Lung (tissue), 12 donors: ENCODE data around the gene BCL2L14. TPM values are rescaled to one million over a fixed set of nuclear protein-coding genes. Genes with fewer than 3 reads are reported as not detected.

Source experiments
- ATAC-seq: fragments of 200-7000 bp; cut with Tn5 transposase; one replicate; pipeline ENCODE4 v1.9.1; 2020; ENCODE audit warnings: moderate number of reproducible peaks; ENCODE audit not compliant: insufficient read depth, low FRiP score
- DNase-seq, 3 donors: peaks; one replicate each; pipeline ENCODE4 v3.0.0-alpha.2; 2013 to 2017
- H3K27ac ChIP-seq, 2 donors: one replicate each; pipeline ENCODE4 v1.5.1; 2013; ENCODE audit warnings: mild to moderate bottlenecking in 2 of 2, moderate library complexity in 2 of 2, control low read depth in 1 of 2, inconsistent platforms in 1 of 2, low read depth in 1 of 2, low read length in 1 of 2
- H3K27me3 ChIP-seq, 3 donors: one replicate each; pipeline ENCODE4 v1.5.1; 2013; ENCODE audit warnings: low read length in 2 of 3; ENCODE audit not compliant: control insufficient read depth in 3 of 3, insufficient read depth in 3 of 3
- H3K36me3 ChIP-seq, 4 donors: one replicate each; pipeline ENCODE4 v1.5.1; 2013; ENCODE audit warnings: low read length in 4 of 4, mild to moderate bottlenecking in 1 of 4, moderate library complexity in 1 of 4; ENCODE audit not compliant: control insufficient read depth in 4 of 4, insufficient read depth in 4 of 4
- H3K4me1 ChIP-seq, 5 donors: one replicate each; pipeline ENCODE4 v1.5.1; 2013; ENCODE audit warnings: low read length in 5 of 5, mild to moderate bottlenecking in 2 of 5, moderate library complexity in 1 of 5; ENCODE audit not compliant: control insufficient read depth in 5 of 5, insufficient read depth in 5 of 5
- H3K4me3 ChIP-seq: one replicate; pipeline ENCODE4 v1.5.1; 2013; ENCODE audit warnings: mild to moderate bottlenecking, control low read depth, moderate library complexity
- H3K9ac ChIP-seq, 2 donors: one replicate each; pipeline ENCODE4 v1.5.1; 2013; ENCODE audit warnings: low read length in 2 of 2, control low read depth in 1 of 2; ENCODE audit not compliant: insufficient read depth in 1 of 2
- H3K9me3 ChIP-seq, 4 donors: one replicate each; pipeline ENCODE4 v1.5.1; 2013; ENCODE audit warnings: low read length in 3 of 4, mild to moderate bottlenecking in 1 of 4, moderate library complexity in 1 of 4; ENCODE audit not compliant: control insufficient read depth in 4 of 4, insufficient read depth in 3 of 4
- whole genome bisulfite sequencing, 2 donors: extraction: QIAGEN DNeasy Blood & Tissue Kit; methylation state at CpG; one replicate each; pipeline ENCODE4 v1.1.7; 2013; 5-methylcytosine and 5-hydroxymethylcytosine counted together
- polyA plus RNA-seq, 2 donors: library from polyadenylated mRNA; stranded (reverse); fragments of 200-250 nt; gene quantifications; one replicate each; pipeline ENCODE4 v1.2.1, GENCODE V29; 2013
- total RNA-seq, 2 donors: library from RNA; depleted of rRNA in 1 of 2; stranded (reverse); fragments of >200 nt in 1 of 2; gene quantifications; one replicate each; pipeline ENCODE4 v1.2.1, GENCODE V29; 2014 to 2021
- TF ChIP-seq, protein P1 (sequence below): IDR thresholded peaks from 2 replicates; pipeline ENCODE4 v1.5.1; 2012; ENCODE audit warnings: mild to moderate bottlenecking; ENCODE audit errors: control extremely low read depth, extremely low read depth
- donor health status: control.
- donor health status: control.
- donor health status: Bipolar disorder and iron deficiency.
- donor health status: healthy.
- donor health status: DM: yes; HTN: yes; CAD: no.

Gene BCL2L14
- total and polyA plus RNA-seq, 4 donors: 0.33 to 1.8 (median 0.98) TPM

GRCh38 chr12:12083688-12084087 lies 12.9 kb downstream of the BCL2L14 start:
- TF ChIP-seq, protein P1, sequence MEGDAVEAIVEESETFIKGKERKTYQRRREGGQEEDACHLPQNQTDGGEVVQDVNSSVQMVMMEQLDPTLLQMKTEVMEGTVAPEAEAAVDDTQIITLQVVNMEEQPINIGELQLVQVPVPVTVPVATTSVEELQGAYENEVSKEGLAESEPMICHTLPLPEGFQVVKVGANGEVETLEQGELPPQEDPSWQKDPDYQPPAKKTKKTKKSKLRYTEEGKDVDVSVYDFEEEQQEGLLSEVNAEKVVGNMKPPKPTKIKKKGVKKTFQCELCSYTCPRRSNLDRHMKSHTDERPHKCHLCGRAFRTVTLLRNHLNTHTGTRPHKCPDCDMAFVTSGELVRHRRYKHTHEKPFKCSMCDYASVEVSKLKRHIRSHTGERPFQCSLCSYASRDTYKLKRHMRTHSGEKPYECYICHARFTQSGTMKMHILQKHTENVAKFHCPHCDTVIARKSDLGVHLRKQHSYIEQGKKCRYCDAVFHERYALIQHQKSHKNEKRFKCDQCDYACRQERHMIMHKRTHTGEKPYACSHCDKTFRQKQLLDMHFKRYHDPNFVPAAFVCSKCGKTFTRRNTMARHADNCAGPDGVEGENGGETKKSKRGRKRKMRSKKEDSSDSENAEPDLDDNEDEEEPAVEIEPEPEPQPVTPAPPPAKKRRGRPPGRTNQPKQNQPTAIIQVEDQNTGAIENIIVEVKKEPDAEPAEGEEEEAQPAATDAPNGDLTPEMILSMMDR: no peak
- no peak for ATAC-seq

GRCh38 chr12:12086362-12086761 lies 15.6 kb downstream of the BCL2L14 start:
- Histone ChIP-seq H3K4me3 (no peak overlapping the region), H3K36me3 (no peaks in the 10 kb centered on the region), H3K27me3 (no peaks in the 10 kb centered on the region), H3K9ac (no peak overlapping the region), H3K4me1 (peaks cover 0 to 8% (median 3%) of the 10 kb centered on the region in 5 donors), H3K9me3 (no peaks in the 10 kb centered on the region), H3K27ac (no peak overlapping the region)
- ATAC-seq: no peak
- TF ChIP-seq, protein P1: no peak
- 75 to 84% methylated on average over 5 of the region's 5 CpGs for WGBS, 2 donors
- no peak for DNase-seq

More at GRCh38 chr12:12083688-12084087, 12.9 kb downstream of the BCL2L14 start:
- DNase-seq: peak in 1 of 3 donors; percentile 13
- Histone ChIP-seq H3K9me3 (no peaks in the 10 kb centered on the region), H3K36me3 (no peaks in the 10 kb centered on the region), H3K27me3 (no peaks in the 10 kb centered on the region), H3K4me1 (peaks cover 0 to 7% (median 0%) of the 10 kb centered on the region in 5 donors), H3K27ac (no peak overlapping the region), H3K4me3 (no peak overlapping the region), H3K9ac (no peak overlapping the region)
- 63 to 86% methylated on average over 8 of the region's 8 CpGs for WGBS, 2 donors

GRCh38 chr12:12086973-12087692 lies 16.4 kb downstream of the BCL2L14 start:
- no peaks in the 10 kb centered on the region for H3K36me3 ChIP-seq
- H3K9me3 ChIP-seq: no peaks in the 10 kb centered on the region
- DNase-seq: peak in 1 of 3 donors; percentile 17
- WGBS, 2 donors: 88% methylated on average over 9 of the region's 9 CpGs
- H3K4me1 ChIP-seq: peaks cover 0 to 11% (median 9%) of the 10 kb centered on the region in 5 donors
- no peak overlapping the region for H3K27ac ChIP-seq
- no peak for ATAC-seq
- no peak overlapping the region for H3K4me3 ChIP-seq
- H3K9ac ChIP-seq: no peak overlapping the region
- TF ChIP-seq, protein P1: no peak
- no peaks in the 10 kb centered on the region for H3K27me3 ChIP-seq
